ENCODE results near the gene LCE1D. TPM values are rescaled to one million over a fixed set of nuclear protein-coding genes. Genes with fewer than 3 reads are reported as not detected.

Gene LCE1D, protein sequence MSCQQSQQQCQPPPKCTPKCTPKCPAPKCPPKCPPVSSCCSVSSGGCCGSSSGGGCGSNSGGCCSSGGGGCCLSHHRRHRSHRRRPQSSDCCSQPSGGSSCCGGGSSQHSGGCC
- not detected for polyA plus RNA-seq (2013, experiment 1 of 2)
- not detected for polyA plus RNA-seq (2013, experiment 2 of 2)

DNA sequence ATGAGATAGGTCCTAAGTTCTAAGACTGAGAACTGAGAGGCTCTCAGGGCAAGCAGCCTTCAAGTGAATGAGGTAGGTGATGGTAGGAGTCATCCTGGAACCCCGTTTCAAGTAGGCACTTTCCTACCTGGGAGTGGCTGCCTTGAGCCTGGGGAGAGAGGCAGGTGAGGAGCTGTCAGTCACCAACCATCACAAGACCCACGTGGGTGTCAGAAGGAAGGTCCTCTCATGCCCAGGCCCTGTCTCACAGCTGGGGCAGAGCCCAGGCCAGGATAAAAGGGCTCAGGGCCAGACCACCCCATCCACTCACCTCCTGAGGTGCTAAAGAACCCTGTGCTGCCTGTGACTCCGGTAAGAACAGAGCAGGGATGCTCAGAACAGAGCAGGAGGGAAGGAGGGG, at the start of gene LCE1D:
Gene LCE1D, plus strand, starts transcription at position 301 of the 400 bp plus-strand sequence. CDS start 1,074 bp downstream, outside the sequence.
- Histone ChIP-seq H3K79me1 (ENCODE audit: low read depth, low read length) (no peaks in the 10 kb centered on the region), H3K9ac (ENCODE audit: low read depth, low read length, poor library complexity) (no peak within 1 kb of the TSS), H3K27ac (replicated peaks; ENCODE audit: low read length) (no peak within 1 kb of the TSS), H2AK5ac (ENCODE audit: low read depth, low read length) (no peak within 1 kb of the TSS), H3K14ac (ENCODE audit: low read length) (no peak within 1 kb of the TSS), H3K9me3 (replicated peaks in 1 of 2; ENCODE audit: control insufficient read depth in 2 of 2, insufficient read depth in 1 of 2, low read depth in 1 of 2, low read length in 2 of 2) (peaks cover 0 to 3% of the 10 kb centered on the region in 2 donors), H2AFZ (ENCODE audit: low read length) (no peak within 1 kb of the TSS), H4K91ac (ENCODE audit: low read depth, low read length, poor library complexity) (no peak within 1 kb of the TSS), H3K4ac (ENCODE audit: low read length) (no peak within 1 kb of the TSS), H3K23ac (ENCODE audit: low read depth, low read length, poor library complexity) (no peak within 1 kb of the TSS), H2BK15ac (ENCODE audit: low read length) (no peak within 1 kb of the TSS), H2BK12ac (ENCODE audit: low read length) (no peak within 1 kb of the TSS), H2BK5ac (ENCODE audit: low read length) (no peak within 1 kb of the TSS), H3K4me3 (ENCODE audit: low read length in 2 of 2) (no peak within 1 kb of the TSS), H4K8ac (ENCODE audit: low read depth, low read length) (no peak within 1 kb of the TSS), H2BK120ac (ENCODE audit: low read depth, low read length) (no peak within 1 kb of the TSS), H3K18ac (ENCODE audit: low read length) (no peak within 1 kb of the TSS), H3K27me3 (ENCODE audit: control insufficient read depth in 3 of 3, insufficient read depth in 3 of 3, low read depth in 1 of 3, low read length in 3 of 3) (no peaks in the 10 kb centered on the region), H3K36me3 (replicated peaks in 1 of 2; ENCODE audit: control insufficient read depth in 2 of 2, insufficient read depth in 2 of 2, low read length in 2 of 2) (no peaks in the 10 kb centered on the region), H3K4me2 (ENCODE audit: insufficient read depth, low read length, poor library complexity, severe bottlenecking) (no peak within 1 kb of the TSS), H3K4me1 (ENCODE audit: control insufficient read depth in 2 of 2, insufficient read depth in 1 of 2, low read depth in 1 of 2, low read length in 2 of 2) (no peaks in the 10 kb centered on the region)
- no peak for DNase-seq (ENCODE audit: low spot score)
- no CpG with 5 or more reads among the region's 3 CpGs for WGBS, 2 donors (ENCODE audit: extremely low coverage in 2 of 2, insufficient read length in 2 of 2, insufficient replicate concordance in 1 of 2)

DNA sequence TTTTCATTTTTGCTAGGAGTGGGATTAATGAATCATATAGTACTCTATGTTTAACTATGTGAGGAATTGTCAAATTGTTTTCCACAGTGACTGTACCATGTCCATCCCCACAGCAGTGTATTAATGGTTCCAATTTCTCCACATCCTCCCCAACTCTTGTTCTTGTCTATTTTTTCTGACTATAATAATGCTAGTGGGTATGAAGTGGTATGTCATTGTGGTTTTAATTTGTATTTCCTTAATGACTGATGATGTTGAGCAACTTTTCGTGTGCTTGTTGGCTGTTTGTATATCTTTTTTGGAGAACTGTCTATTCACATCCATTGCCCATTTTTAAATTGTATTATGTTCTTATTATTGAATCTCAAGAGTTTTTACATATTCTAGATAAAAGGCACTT, 48.7 kb upstream of the LCE1D start:
- no peak for DNase-seq (ENCODE audit: low spot score)
- H3K27me3 ChIP-seq (ENCODE audit: control insufficient read depth in 3 of 3, insufficient read depth in 3 of 3, low read depth in 1 of 3, low read length in 3 of 3): no peaks in the 10 kb centered on the region
- no peak overlapping the region for H2AFZ ChIP-seq (ENCODE audit: low read length)
- peaks cover 0 to 24% of the 10 kb centered on the region in 2 donors for H3K9me3 ChIP-seq (replicated peaks in 1 of 2; ENCODE audit: control insufficient read depth in 2 of 2, insufficient read depth in 1 of 2, low read depth in 1 of 2, low read length in 2 of 2)
- H3K23ac ChIP-seq (ENCODE audit: low read depth, low read length, poor library complexity): no peak overlapping the region
- WGBS, 2 donors (ENCODE audit: extremely low coverage in 2 of 2, insufficient read length in 2 of 2, insufficient replicate concordance in 1 of 2): no CpG with 5 or more reads among the region's 1 CpG
- H3K4me1 ChIP-seq (ENCODE audit: control insufficient read depth in 2 of 2, insufficient read depth in 1 of 2, low read depth in 1 of 2, low read length in 2 of 2): no peaks in the 10 kb centered on the region
- no peak overlapping the region for H3K14ac ChIP-seq (ENCODE audit: low read length)
- no peaks in the 10 kb centered on the region for H3K36me3 ChIP-seq (replicated peaks in 1 of 2; ENCODE audit: control insufficient read depth in 2 of 2, insufficient read depth in 2 of 2, low read length in 2 of 2)
- H2BK5ac ChIP-seq (ENCODE audit: low read length): no peak overlapping the region
- no peak overlapping the region for H3K18ac ChIP-seq (ENCODE audit: low read length)
- H3K79me1 ChIP-seq (ENCODE audit: low read depth, low read length): no peaks in the 10 kb centered on the region
- H2BK120ac ChIP-seq (ENCODE audit: low read depth, low read length): no peak overlapping the region
- no peak overlapping the region for H4K8ac ChIP-seq (ENCODE audit: low read depth, low read length)
- H2BK15ac ChIP-seq (ENCODE audit: low read length): no peak overlapping the region
- H3K27ac ChIP-seq (replicated peaks; ENCODE audit: low read length): no peak overlapping the region
- no peak overlapping the region for H2AK5ac ChIP-seq (ENCODE audit: low read depth, low read length)
- no peak overlapping the region for H3K4ac ChIP-seq (ENCODE audit: low read length)
- no peak overlapping the region for H3K4me3 ChIP-seq (ENCODE audit: low read length in 2 of 2)
- H4K91ac ChIP-seq (ENCODE audit: low read depth, low read length, poor library complexity): no peak overlapping the region
- no peak overlapping the region for H3K9ac ChIP-seq (ENCODE audit: low read depth, low read length, poor library complexity)
- no peak overlapping the region for H2BK12ac ChIP-seq (ENCODE audit: low read length)
- no peak overlapping the region for H3K4me2 ChIP-seq (ENCODE audit: insufficient read depth, low read length, poor library complexity, severe bottlenecking)

DNA sequence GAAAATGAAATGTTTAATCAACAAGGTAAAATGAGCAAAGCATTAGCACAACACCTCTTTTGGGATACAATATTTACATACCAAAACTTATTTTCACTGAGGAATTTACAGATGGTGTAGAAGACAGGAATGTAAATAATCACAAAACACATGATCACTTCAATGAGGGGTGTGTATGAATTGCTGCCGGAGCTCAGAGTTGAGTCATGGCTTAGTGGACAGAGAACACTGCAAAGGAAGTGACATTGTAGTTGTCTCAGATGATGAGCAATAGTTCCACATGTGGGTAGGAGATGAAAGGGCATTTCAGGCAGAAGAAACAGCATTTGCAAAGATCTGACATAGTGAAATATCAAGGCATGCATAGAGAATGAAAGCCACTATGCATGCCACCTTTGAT, 44.3 kb upstream of the LCE1D start:
- no CpG with 5 or more reads among the region's 1 CpG for WGBS, 2 donors (ENCODE audit: extremely low coverage in 2 of 2, insufficient read length in 2 of 2, insufficient replicate concordance in 1 of 2)
- no peaks in the 10 kb centered on the region for H3K79me1 ChIP-seq (ENCODE audit: low read depth, low read length)
- peaks cover 0 to 14% of the 10 kb centered on the region in 2 donors for H3K9me3 ChIP-seq (replicated peaks in 1 of 2; ENCODE audit: control insufficient read depth in 2 of 2, insufficient read depth in 1 of 2, low read depth in 1 of 2, low read length in 2 of 2)
- H2BK15ac ChIP-seq (ENCODE audit: low read length): no peak overlapping the region
- no peak for DNase-seq (ENCODE audit: low spot score)
- H3K14ac ChIP-seq (ENCODE audit: low read length): no peak overlapping the region
- no peak overlapping the region for H3K9ac ChIP-seq (ENCODE audit: low read depth, low read length, poor library complexity)
- H3K18ac ChIP-seq (ENCODE audit: low read length): no peak overlapping the region
- no peak overlapping the region for H2BK5ac ChIP-seq (ENCODE audit: low read length)
- no peak overlapping the region for H3K4me3 ChIP-seq (ENCODE audit: low read length in 2 of 2)
- no peaks in the 10 kb centered on the region for H3K4me1 ChIP-seq (ENCODE audit: control insufficient read depth in 2 of 2, insufficient read depth in 1 of 2, low read depth in 1 of 2, low read length in 2 of 2)
- no peak overlapping the region for H3K27ac ChIP-seq (replicated peaks; ENCODE audit: low read length)
- no peaks in the 10 kb centered on the region for H3K27me3 ChIP-seq (ENCODE audit: control insufficient read depth in 3 of 3, insufficient read depth in 3 of 3, low read depth in 1 of 3, low read length in 3 of 3)
- H3K36me3 ChIP-seq (replicated peaks in 1 of 2; ENCODE audit: control insufficient read depth in 2 of 2, insufficient read depth in 2 of 2, low read length in 2 of 2): no peaks in the 10 kb centered on the region
- H4K91ac ChIP-seq (ENCODE audit: low read depth, low read length, poor library complexity): no peak overlapping the region
- no peak overlapping the region for H3K4me2 ChIP-seq (ENCODE audit: insufficient read depth, low read length, poor library complexity, severe bottlenecking)
- no peak overlapping the region for H2BK12ac ChIP-seq (ENCODE audit: low read length)
- H2AFZ ChIP-seq (ENCODE audit: low read length): no peak overlapping the region
- H2BK120ac ChIP-seq (ENCODE audit: low read depth, low read length): no peak overlapping the region
- H3K4ac ChIP-seq (ENCODE audit: low read length): no peak overlapping the region
- no peak overlapping the region for H3K23ac ChIP-seq (ENCODE audit: low read depth, low read length, poor library complexity)
- no peak overlapping the region for H4K8ac ChIP-seq (ENCODE audit: low read depth, low read length)
- no peak overlapping the region for H2AK5ac ChIP-seq (ENCODE audit: low read depth, low read length)

DNA sequence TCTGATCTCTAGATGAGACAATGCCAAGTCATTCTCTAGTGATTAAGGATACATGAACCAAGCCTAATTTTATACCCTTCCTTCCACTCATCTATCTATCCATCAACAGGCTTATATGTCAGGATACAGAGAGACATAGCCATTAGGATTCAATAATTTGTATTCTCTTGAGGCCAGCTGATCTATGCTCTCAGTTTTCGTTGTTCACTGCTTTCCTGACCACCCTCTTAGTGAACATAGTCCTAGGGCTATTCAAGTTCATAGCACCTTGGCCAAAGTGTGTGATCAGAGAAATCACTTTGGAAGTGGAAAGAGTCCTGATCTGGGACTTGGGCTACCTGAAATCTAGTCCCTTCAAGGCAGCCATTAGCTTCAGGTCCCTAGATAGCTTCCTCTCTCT, 42.9 kb upstream of the LCE1D start:
- Histone ChIP-seq H2BK12ac (ENCODE audit: low read length) (no peak overlapping the region), H3K27ac (replicated peaks; ENCODE audit: low read length) (no peak overlapping the region), H3K4me1 (ENCODE audit: control insufficient read depth in 2 of 2, insufficient read depth in 1 of 2, low read depth in 1 of 2, low read length in 2 of 2) (no peaks in the 10 kb centered on the region), H3K36me3 (replicated peaks in 1 of 2; ENCODE audit: control insufficient read depth in 2 of 2, insufficient read depth in 2 of 2, low read length in 2 of 2) (no peaks in the 10 kb centered on the region), H2BK5ac (ENCODE audit: low read length) (no peak overlapping the region), H3K23ac (ENCODE audit: low read depth, low read length, poor library complexity) (no peak overlapping the region), H3K9me3 (replicated peaks in 1 of 2; ENCODE audit: control insufficient read depth in 2 of 2, insufficient read depth in 1 of 2, low read depth in 1 of 2, low read length in 2 of 2) (peaks cover 0 to 22% of the 10 kb centered on the region in 2 donors), H4K91ac (ENCODE audit: low read depth, low read length, poor library complexity) (no peak overlapping the region), H2BK15ac (ENCODE audit: low read length) (no peak overlapping the region), H3K79me1 (ENCODE audit: low read depth, low read length) (no peaks in the 10 kb centered on the region), H3K18ac (ENCODE audit: low read length) (no peak overlapping the region), H3K9ac (ENCODE audit: low read depth, low read length, poor library complexity) (no peak overlapping the region), H4K8ac (ENCODE audit: low read depth, low read length) (no peak overlapping the region), H2AFZ (ENCODE audit: low read length) (no peak overlapping the region), H2BK120ac (ENCODE audit: low read depth, low read length) (no peak overlapping the region), H3K27me3 (ENCODE audit: control insufficient read depth in 3 of 3, insufficient read depth in 3 of 3, low read depth in 1 of 3, low read length in 3 of 3) (no peaks in the 10 kb centered on the region), H3K4me3 (ENCODE audit: low read length in 2 of 2) (no peak overlapping the region), H2AK5ac (ENCODE audit: low read depth, low read length) (no peak overlapping the region), H3K14ac (ENCODE audit: low read length) (no peak overlapping the region), H3K4me2 (ENCODE audit: insufficient read depth, low read length, poor library complexity, severe bottlenecking) (no peak overlapping the region), H3K4ac (ENCODE audit: low read length) (no peak overlapping the region)
- WGBS, 2 donors (ENCODE audit: extremely low coverage in 2 of 2, insufficient read length in 2 of 2, insufficient replicate concordance in 1 of 2): no CpG with 5 or more reads among the region's 1 CpG
- DNase-seq (ENCODE audit: low spot score): no peak

All from neuronal stem cell (in vitro differentiated cells).